HFF-Myc (cell line): ENCODE data around the gene SERPINB6.

ENCODE experiments used
- DNase-seq: peaks from one replicate; pipeline ENCODE4 v3.0.0-alpha.2; 2011; ENCODE audit warnings: low read depth; ENCODE audit errors: extremely low read depth
- H3K4me3 ChIP-seq: replicated peaks from 2 replicates; pipeline ENCODE4 v1.5.1; 2011; ENCODE audit warnings: low read depth, mild to moderate bottlenecking, control low read depth, low read length
- TF ChIP-seq, protein P1 (sequence below): IDR thresholded peaks from 2 replicates; pipeline ENCODE4 v1.5.1; 2012; ENCODE audit warnings: mild to moderate bottlenecking, low read depth, low read length, control low read depth; ENCODE audit errors: missing control alignments

Gene SERPINB6

DNA sequence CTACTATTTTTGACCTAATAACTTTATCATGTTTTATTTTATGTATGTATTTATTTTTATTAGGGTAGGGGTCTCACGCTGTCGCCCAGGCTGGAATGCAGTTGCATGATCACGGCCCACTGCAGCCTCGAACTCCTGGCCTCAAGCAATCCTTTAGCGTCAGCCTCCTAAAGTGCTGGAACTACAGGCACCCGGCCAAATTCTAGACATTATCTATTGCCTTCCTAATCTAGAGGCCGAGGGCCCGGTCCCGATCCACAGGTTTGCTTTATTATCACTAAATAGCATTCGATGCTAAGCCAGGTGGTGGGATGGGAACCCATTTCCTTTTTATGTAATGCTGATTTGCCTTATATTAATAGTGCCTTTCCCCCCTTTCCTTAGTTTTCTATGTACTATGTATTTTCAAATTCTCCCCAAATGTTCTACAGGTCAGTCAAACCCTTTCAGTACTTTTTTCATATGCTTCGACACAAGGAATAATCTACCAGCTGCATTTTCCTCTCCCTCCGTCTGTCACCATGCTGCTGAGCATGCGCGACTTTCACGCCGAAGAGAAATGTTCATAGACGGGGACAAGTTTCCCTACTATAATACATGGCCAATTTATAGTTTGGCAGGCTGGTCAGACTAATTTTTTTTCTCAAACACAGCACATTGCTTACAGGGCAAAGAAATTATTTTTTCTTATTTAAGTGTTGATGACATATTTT, 6.4 kb downstream of the SERPINB6 start:
- H3K4me3 ChIP-seq, result no peak overlapping the region
- no peak for DNase-seq
- TF ChIP-seq, protein P1, sequence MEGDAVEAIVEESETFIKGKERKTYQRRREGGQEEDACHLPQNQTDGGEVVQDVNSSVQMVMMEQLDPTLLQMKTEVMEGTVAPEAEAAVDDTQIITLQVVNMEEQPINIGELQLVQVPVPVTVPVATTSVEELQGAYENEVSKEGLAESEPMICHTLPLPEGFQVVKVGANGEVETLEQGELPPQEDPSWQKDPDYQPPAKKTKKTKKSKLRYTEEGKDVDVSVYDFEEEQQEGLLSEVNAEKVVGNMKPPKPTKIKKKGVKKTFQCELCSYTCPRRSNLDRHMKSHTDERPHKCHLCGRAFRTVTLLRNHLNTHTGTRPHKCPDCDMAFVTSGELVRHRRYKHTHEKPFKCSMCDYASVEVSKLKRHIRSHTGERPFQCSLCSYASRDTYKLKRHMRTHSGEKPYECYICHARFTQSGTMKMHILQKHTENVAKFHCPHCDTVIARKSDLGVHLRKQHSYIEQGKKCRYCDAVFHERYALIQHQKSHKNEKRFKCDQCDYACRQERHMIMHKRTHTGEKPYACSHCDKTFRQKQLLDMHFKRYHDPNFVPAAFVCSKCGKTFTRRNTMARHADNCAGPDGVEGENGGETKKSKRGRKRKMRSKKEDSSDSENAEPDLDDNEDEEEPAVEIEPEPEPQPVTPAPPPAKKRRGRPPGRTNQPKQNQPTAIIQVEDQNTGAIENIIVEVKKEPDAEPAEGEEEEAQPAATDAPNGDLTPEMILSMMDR, result no peak

DNA sequence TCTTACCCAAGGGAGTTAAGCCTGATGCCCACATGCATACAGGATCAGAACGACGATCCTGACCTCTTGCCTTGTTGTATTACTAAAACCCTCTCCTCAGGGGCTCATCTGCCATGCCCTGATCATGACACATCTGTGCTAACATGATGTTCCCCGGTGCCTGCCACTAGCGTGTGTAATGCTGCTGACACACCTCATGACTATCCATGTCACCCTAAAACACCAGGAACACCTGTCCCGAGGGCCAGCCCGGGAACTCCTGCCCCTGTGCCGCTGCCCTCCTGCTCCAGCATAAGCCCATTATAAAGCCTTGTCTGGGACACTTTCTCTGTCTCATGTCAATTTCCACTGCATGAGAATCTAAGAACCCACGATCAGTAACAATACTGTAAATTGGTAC, 7.6 kb downstream of the SERPINB6 start:
- TF ChIP-seq, protein P1, result no peak
- H3K4me3 ChIP-seq, result no peak overlapping the region
- DNase-seq, result no peak

DNA sequence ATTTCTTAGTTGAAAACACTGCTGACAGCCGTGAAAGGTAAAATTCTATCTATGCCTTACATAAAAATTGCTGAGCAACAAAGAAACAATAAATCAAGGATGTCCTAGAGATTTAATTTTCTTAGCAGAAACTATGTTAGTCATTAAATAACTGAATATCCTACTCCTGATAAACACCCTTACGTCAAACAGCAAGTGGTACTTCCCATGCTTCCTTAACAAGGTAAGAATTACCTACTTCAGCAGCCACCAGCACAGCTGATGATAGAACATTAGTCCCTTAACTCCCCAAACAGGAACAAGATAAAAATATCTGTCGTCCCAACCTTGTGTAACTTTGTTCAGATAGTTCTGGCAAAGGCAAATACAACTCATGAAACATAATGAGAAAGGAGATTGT, 8.7 kb downstream of the SERPINB6 start:
- DNase-seq, result no peak
- TF ChIP-seq, protein P1, result no peak
- H3K4me3 ChIP-seq, result no peak overlapping the region

DNA sequence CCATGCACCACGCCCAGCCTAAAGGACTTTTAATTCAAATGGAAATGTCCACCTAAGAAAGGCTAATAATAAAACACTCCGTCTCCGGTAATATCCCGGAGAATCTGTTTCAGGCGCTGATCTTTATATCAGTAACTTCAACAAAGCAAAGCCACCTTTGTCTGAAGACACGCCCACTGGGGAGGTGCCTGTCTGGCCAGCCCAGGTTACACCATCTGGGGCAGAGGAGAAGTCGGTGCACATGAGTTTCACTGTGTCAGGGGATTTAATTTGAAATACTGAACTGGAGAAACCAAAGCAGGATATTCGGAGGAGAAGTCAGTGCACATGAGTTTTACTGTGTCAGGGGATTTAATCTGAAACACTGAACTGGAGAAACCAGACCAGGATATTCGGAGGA, 9.4 kb downstream of the SERPINB6 start:
- DNase-seq, result no peak
- TF ChIP-seq, protein P1, result no peak
- no peak overlapping the region for H3K4me3 ChIP-seq

DNA sequence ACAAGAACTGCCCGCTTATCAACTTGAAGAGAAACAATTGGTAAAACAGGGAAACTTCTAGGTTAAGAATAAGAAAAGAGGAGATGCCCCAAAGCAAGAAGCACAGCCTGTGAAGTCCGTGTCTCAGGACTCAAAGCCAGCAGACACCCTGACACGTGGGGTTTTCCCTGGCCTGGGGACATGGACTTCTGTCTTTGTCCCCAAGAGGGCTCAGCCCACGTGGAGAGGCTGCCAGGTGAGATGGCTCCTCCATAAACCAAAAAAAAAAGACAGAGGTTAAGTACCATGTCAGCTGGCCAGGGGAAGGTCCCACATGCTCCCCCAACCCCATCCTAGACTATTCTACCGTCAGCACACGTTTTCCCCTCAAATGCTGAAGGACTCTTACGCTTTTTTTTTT, 9.9 kb downstream of the SERPINB6 start:
- H3K4me3 ChIP-seq, result no peak overlapping the region
- no peak for DNase-seq
- TF ChIP-seq, protein P1, result no peak

GRCh38 chr6:2960935-2961334, 10.4 kb downstream of the SERPINB6 start:
- no peak overlapping the region for H3K4me3 ChIP-seq
- no peak for DNase-seq
- TF ChIP-seq, protein P1, result no peak
